ENCODE data around the gene MPDZ.

Gene MPDZ

GRCh38 chr9:13279284-13280141 lies at the start of gene MPDZ:
TSS of gene MPDZ (minus strand) at chr9:13279692. CDS start at chr9:13250315, 29,377 bp downstream.
- no peak within 1 kb of the TSS for H3K27ac Mint-ChIP-seq
- DNase-seq = no peak
- peaks cover 0 to 8% of the 10 kb centered on the region in 2 donors for H3K9me3 Mint-ChIP-seq

GRCh38 chr9:13324988-13325387 lies 45.5 kb upstream of the MPDZ start:
- DNase-seq (no peak), ATAC-seq (no peak)
- Mint-ChIP-seq H3K4me3 (no peak overlapping the region), H3K9me3 (peaks cover 9% of the 10 kb centered on the region in 2 donors), H3K27ac (no peak overlapping the region), H3K27me3 (no peaks in the 10 kb centered on the region), H3K4me1 (no peaks in the 10 kb centered on the region)

More at GRCh38 chr9:13279284-13280141, at the start of gene MPDZ:
- Mint-ChIP-seq H3K4me1 (no peaks in the 10 kb centered on the region), H3K27me3 (peaks cover 37% of the 10 kb centered on the region), H3K4me3 (no peak within 1 kb of the TSS)
- ATAC-seq = no peak

GRCh38 chr9:13322828-13323550 lies 43.5 kb upstream of the MPDZ start:
- Mint-ChIP-seq H3K9me3 (peaks cover 14 to 15% of the 10 kb centered on the region in 2 donors), H3K27ac (no peak overlapping the region), H3K4me1 (no peaks in the 10 kb centered on the region), H3K4me3 (no peak overlapping the region), H3K27me3 (no peaks in the 10 kb centered on the region)
- no peak for DNase-seq
- no peak for ATAC-seq

- Mint-ChIP-seq H3K27ac (no peak overlapping the region), H3K4me3 (no peak overlapping the region), H3K4me1 (no peaks in the 10 kb centered on the region), H3K27me3 (no peaks in the 10 kb centered on the region), H3K9me3 (peaks cover 10 to 18% of the 10 kb centered on the region in 2 donors)
- ATAC-seq = no peak
- DNase-seq = no peak
Measured at GRCh38 chr9:13318027-13318426, 38.5 kb upstream of the MPDZ start.

- Mint-ChIP-seq H3K9me3 (peaks cover 15% of the 10 kb centered on the region in 2 donors), H3K27ac (no peak overlapping the region)
Measured at GRCh38 chr9:13296972-13297371, 17.5 kb upstream of the MPDZ start.

GRCh38 chr9:13295556-13295955 lies 16.1 kb upstream of the MPDZ start:
- ATAC-seq = no peak
- H3K4me3 Mint-ChIP-seq = no peak overlapping the region
- H3K27me3 Mint-ChIP-seq = no peaks in the 10 kb centered on the region
- no peak for DNase-seq
- H3K4me1 Mint-ChIP-seq = no peaks in the 10 kb centered on the region
- H3K27ac Mint-ChIP-seq = no peak overlapping the region
- H3K9me3 Mint-ChIP-seq = peaks cover 15% of the 10 kb centered on the region in 2 donors

More at GRCh38 chr9:13296972-13297371, 17.5 kb upstream of the MPDZ start:
- no peak for ATAC-seq
- no peaks in the 10 kb centered on the region for H3K27me3 Mint-ChIP-seq
- H3K4me3 Mint-ChIP-seq = no peak overlapping the region
- H3K4me1 Mint-ChIP-seq = no peaks in the 10 kb centered on the region
- DNase-seq = no peak

GRCh38 chr9:13292782-13293181 lies 13.3 kb upstream of the MPDZ start:
- Mint-ChIP-seq H3K4me1 (no peaks in the 10 kb centered on the region), H3K4me3 (no peak overlapping the region), H3K27ac (no peak overlapping the region), H3K27me3 (no peaks in the 10 kb centered on the region), H3K9me3 (peaks cover 7 to 10% of the 10 kb centered on the region in 2 donors)
- ATAC-seq (no peak), DNase-seq (no peak)

- no peak for ATAC-seq
Measured at GRCh38 chr9:13292158-13292557, 12.7 kb upstream of the MPDZ start.

GRCh38 chr9:13291718-13292117 lies 12.2 kb upstream of the MPDZ start:
- Mint-ChIP-seq H3K27me3 (no peaks in the 10 kb centered on the region), H3K27ac (no peak overlapping the region), H3K9me3 (peaks cover 9 to 10% of the 10 kb centered on the region in 2 donors), H3K4me3 (no peak overlapping the region), H3K4me1 (no peaks in the 10 kb centered on the region)
- DNase-seq = no peak
- no peak for ATAC-seq

More at GRCh38 chr9:13292158-13292557, 12.7 kb upstream of the MPDZ start:
- Mint-ChIP-seq H3K4me1 (no peaks in the 10 kb centered on the region), H3K27ac (no peak overlapping the region), H3K27me3 (no peaks in the 10 kb centered on the region), H3K9me3 (peaks cover 9 to 10% of the 10 kb centered on the region in 2 donors), H3K4me3 (no peak overlapping the region)
- no peak for DNase-seq

- Mint-ChIP-seq H3K4me3 (no peak overlapping the region), H3K9me3 (peaks cover 8 to 20% of the 10 kb centered on the region in 2 donors), H3K27ac (no peak overlapping the region), H3K27me3 (peaks cover 18% of the 10 kb centered on the region), H3K4me1 (no peaks in the 10 kb centered on the region)
- no peak for ATAC-seq
- no peak for DNase-seq
Measured at GRCh38 chr9:13284011-13284410, 4.5 kb upstream of the MPDZ start.

GRCh38 chr9:13282998-13283397 lies 3.5 kb upstream of the MPDZ start:
- ATAC-seq (no peak), DNase-seq (no peak)
- H3K4me3 Mint-ChIP-seq = no peak overlapping the region
- H3K9me3 Mint-ChIP-seq = peaks cover 8 to 20% of the 10 kb centered on the region in 2 donors
- no peak overlapping the region for H3K27ac Mint-ChIP-seq
- H3K27me3 Mint-ChIP-seq = peaks cover 26% of the 10 kb centered on the region
- no peaks in the 10 kb centered on the region for H3K4me1 Mint-ChIP-seq

- H3K4me1 Mint-ChIP-seq = no peaks in the 10 kb centered on the region
- DNase-seq = no peak
- no peak for ATAC-seq
- no peak overlapping the region for H3K4me3 Mint-ChIP-seq
- H3K27me3 Mint-ChIP-seq = peaks cover 37% of the 10 kb centered on the region
- H3K9me3 Mint-ChIP-seq = peaks cover 8 to 9% of the 10 kb centered on the region in 2 donors
- no peak overlapping the region for H3K27ac Mint-ChIP-seq
Measured at GRCh38 chr9:13281356-13282016, 2.0 kb upstream of the MPDZ start.

GRCh38 chr9:13278368-13279246 lies 885 bp downstream of the MPDZ start:
- ATAC-seq (no peak), DNase-seq (no peak)
- H3K27me3 Mint-ChIP-seq = peaks cover 37% of the 10 kb centered on the region
- H3K4me3 Mint-ChIP-seq = no peak overlapping the region
- H3K27ac Mint-ChIP-seq = no peak overlapping the region
- H3K4me1 Mint-ChIP-seq = no peaks in the 10 kb centered on the region
- H3K9me3 Mint-ChIP-seq = peaks cover 0 to 8% of the 10 kb centered on the region in 2 donors

GRCh38 chr9:13278023-13278367 lies 1.5 kb downstream of the MPDZ start:
- ATAC-seq = no peak
- Mint-ChIP-seq H3K4me3 (no peak overlapping the region), H3K4me1 (no peaks in the 10 kb centered on the region), H3K27ac (no peak overlapping the region), H3K27me3 (peaks cover 37% of the 10 kb centered on the region), H3K9me3 (peaks cover 0 to 8% of the 10 kb centered on the region in 2 donors)
- DNase-seq = no peak
